ENCODE results near the gene RTN4R. TPM values are rescaled to one million over a fixed set of nuclear protein-coding genes. Genes with fewer than 3 reads are reported as not detected.

The RTN4R gene
- polyA plus RNA-seq, 1 experiment: 0.16 TPM

DNA sequence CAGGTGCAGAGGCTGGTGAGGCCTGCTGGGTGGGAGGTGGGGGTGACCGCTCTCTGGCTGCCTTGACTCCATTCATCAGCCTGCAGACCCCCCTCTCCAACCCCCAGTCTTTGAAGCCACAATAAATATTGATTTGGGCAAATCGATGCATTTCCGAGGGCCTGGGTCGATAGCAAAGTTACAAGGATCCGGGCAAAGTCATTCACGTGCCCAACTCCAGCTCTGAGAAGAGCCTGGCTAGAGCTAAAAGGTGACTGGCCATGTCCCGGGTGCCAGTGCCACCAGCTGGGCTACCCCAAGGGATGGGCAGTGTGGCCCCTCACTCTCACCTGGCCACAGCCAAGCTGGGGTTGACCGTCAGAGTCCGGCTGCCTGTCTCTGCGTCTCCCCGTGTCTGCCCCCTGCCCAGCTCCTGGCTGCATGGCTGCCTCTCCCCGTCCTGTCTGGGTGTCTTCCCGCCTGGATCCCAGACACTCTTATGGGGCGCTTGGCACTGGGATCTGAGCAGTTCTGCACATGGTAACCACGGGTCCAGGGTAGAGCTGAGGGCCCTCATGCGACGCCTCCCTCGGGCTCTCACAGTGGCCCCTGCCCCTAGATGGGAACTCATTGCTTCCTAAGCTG lies 70.6 kb downstream of the RTN4R start:
- ChIA-PET CTCF (no interaction called here), POLR2A (interaction anchor here (0.6 kb wide), 1 partner anchor 18 kb away, joined by 3 read pairs; no protein-coding TSS in a partner anchor)
- Histone ChIP-seq H3K9me3 (ENCODE audit: control insufficient read depth, insufficient read depth, low read length) (no peaks in the 10 kb centered on the region; the same call in 1 of the 2 replicates), H3K27me3 (ENCODE audit: control insufficient read depth, insufficient read depth, low read length) (peaks cover 33% of the 10 kb centered on the region), H3K4me3 (ENCODE audit: low read depth, low read length) (no peak overlapping the region), H3K27ac (ENCODE audit: low read depth, low read length) (no peak overlapping the region)
- TF ChIP-seq, protein P1, sequence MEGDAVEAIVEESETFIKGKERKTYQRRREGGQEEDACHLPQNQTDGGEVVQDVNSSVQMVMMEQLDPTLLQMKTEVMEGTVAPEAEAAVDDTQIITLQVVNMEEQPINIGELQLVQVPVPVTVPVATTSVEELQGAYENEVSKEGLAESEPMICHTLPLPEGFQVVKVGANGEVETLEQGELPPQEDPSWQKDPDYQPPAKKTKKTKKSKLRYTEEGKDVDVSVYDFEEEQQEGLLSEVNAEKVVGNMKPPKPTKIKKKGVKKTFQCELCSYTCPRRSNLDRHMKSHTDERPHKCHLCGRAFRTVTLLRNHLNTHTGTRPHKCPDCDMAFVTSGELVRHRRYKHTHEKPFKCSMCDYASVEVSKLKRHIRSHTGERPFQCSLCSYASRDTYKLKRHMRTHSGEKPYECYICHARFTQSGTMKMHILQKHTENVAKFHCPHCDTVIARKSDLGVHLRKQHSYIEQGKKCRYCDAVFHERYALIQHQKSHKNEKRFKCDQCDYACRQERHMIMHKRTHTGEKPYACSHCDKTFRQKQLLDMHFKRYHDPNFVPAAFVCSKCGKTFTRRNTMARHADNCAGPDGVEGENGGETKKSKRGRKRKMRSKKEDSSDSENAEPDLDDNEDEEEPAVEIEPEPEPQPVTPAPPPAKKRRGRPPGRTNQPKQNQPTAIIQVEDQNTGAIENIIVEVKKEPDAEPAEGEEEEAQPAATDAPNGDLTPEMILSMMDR (IDR thresholded peaks at IDR 0.05; ENCODE audit: low read depth, low read length): no peak
- no peak for DNase-seq (ENCODE audit: low read depth, low spot score)

DNA sequence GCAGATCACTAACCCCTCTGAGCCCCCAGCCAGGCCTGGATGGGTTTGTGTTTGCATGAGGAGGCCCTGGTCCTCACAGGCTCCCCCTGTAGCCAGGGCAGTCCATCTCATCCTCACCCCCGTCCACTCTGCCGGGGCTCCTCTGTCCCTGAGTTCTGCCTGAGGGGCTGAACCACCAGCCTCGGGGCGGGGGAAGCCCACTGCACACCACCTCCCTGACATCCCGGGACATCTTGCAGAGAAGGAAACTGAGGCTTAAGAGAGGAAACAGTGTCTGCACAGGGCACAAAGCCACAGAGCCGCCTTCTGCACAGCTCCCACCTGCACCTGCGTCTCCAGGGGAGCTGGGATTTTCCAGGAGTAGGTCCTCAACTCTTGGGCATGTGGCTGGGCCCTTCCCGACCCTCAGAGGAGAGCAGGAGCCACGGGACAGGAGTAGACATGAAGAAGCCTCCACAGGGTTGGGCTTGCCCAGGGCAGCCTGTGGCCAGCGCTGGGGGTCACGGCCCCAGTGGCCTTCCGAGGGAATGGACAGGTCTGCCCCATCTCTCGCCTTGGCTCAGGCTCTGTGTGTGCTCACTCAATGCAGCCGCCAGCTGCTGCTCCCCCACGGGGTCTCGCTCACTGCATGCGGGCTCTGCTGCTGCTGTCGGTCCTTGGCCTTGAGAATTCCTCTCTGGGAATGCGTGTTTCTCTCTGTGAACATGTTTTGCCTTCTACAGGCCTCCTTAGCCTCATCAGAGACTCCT lies 71.8 kb downstream of the RTN4R start:
- no peaks in the 10 kb centered on the region; the same call in 1 of the 2 replicates for H3K9me3 ChIP-seq (ENCODE audit: control insufficient read depth, insufficient read depth, low read length)
- CTCF ChIA-PET: no interaction called here
- POLR2A ChIA-PET: no interaction called here
- H3K27ac ChIP-seq (ENCODE audit: low read depth, low read length): no peak overlapping the region
- no peak overlapping the region for H3K4me3 ChIP-seq (ENCODE audit: low read depth, low read length)
- no peak for DNase-seq (ENCODE audit: low read depth, low spot score)
- H3K27me3 ChIP-seq (ENCODE audit: control insufficient read depth, insufficient read depth, low read length): peaks cover 33% of the 10 kb centered on the region
- TF ChIP-seq, protein P1 (IDR thresholded peaks at IDR 0.05; ENCODE audit: low read depth, low read length): no peak

DNA sequence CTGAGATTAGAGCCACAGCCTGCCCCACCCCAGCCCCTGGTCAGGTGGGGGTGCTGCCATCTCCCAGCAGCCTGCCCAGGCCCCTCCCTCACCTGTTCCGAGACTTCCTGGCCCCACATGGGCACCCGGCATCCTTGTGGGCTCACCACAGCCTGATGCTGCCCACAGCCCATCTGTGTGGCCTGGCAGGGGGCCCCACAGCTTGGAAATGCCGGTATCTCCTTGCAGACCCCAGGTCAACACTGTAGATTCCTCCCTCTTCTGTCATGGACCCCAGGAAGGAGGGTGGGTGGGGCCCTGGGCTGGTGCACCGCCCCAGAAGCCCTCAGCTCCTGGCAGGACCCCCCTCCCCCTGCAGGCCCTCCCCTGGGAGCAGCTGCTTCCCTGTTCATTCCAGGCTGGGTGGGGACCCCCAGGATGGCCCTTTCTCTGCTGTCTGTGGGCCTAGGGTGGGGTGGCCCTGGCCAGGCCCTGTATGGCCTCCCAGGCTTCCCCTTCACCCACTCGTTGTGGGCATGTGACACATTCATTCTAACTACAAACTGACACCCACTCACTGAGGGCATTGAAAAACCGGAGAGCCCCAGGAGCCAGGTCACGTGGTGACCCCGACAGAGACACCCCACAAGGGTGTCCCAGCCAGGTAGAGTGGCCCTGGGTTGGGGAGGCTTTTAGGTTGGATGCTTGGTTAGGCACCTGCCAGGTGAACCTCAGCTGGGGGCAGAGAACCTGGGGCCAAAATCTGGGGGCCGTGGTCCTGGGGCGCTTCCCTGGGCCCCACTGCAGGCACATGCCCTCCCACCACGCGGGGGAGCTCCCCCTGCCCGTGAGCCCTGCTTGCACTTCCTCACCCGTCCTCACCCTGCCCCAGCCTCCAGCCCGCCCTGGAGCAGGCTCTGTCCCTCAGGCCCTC lies 73.2 kb downstream of the RTN4R start:
- ChIA-PET POLR2A (interaction anchor here (0.6 kb wide), 1 partner anchor 98 kb away, joined by 5 read pairs; no protein-coding TSS in a partner anchor), CTCF (no interaction called here)
- no peak overlapping the region for H3K27ac ChIP-seq (ENCODE audit: low read depth, low read length)
- peaks cover 35% of the 10 kb centered on the region for H3K27me3 ChIP-seq (ENCODE audit: control insufficient read depth, insufficient read depth, low read length)
- no peaks in the 10 kb centered on the region; the same call in 1 of the 2 replicates for H3K9me3 ChIP-seq (ENCODE audit: control insufficient read depth, insufficient read depth, low read length)
- H3K4me3 ChIP-seq (ENCODE audit: low read depth, low read length): no peak overlapping the region
- no peak for DNase-seq (ENCODE audit: low read depth, low spot score)
- TF ChIP-seq, protein P1 (IDR thresholded peaks at IDR 0.05; ENCODE audit: low read depth, low read length): no peak

DNA sequence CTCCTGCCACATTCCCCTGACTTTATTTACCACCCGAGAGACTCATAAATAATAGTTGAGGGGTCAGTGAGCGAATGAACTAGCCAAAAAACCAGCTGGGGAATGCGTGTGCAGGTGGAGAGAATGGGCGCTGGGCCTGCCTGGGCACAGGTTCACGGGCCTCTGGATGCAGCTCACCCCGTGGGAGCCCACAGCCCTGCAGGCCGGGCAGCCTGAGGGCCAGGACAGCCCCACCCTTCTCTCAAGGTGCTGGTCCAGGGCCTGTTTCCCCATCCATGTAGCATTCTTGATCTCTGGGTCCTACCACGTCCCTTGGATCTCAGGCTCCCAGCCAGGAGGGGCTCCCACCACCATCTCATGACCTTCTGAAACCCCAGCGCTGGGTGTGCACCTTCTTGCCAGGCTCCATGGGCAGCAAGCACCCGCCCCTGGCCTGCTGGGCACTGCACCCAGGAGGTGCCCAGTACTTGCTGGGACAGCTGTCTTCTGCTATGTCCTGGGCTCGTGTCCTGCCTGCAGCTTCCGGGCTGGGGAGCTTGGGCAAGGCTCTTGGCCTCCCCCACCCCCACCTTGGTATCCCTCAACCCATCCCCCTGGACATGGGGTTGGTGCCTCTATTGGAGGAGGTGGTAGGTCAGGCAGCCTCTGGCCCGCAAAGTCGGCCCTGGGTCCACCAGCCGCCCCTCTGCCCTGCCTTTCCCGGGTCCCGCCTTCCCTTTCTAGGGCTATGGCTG lies 74.2 kb downstream of the RTN4R start:
- TF ChIP-seq, protein P1 (IDR thresholded peaks at IDR 0.05; ENCODE audit: low read depth, low read length): no peak
- CTCF ChIA-PET: no interaction called here
- H3K27ac ChIP-seq (ENCODE audit: low read depth, low read length): no peak overlapping the region
- DNase-seq (ENCODE audit: low read depth, low spot score): no peak
- H3K9me3 ChIP-seq (ENCODE audit: control insufficient read depth, insufficient read depth, low read length): no peaks in the 10 kb centered on the region; the same call in 1 of the 2 replicates
- no peak overlapping the region for H3K4me3 ChIP-seq (ENCODE audit: low read depth, low read length)
- POLR2A ChIA-PET: no interaction called here
- peaks cover 30% of the 10 kb centered on the region for H3K27me3 ChIP-seq (ENCODE audit: control insufficient read depth, insufficient read depth, low read length)

Data from AG04450 (cell line).